ENCODE measurements around the gene NSUN4.

NSUN4 gene

GRCh38 chr1:46409063-46409372 is 68.4 kb downstream of the NSUN4 start:
- DNase-seq = no peak

- DNase-seq = no peak
Measured at GRCh38 chr1:46410156-46411009, 69.8 kb downstream of the NSUN4 start.

- DNase-seq = no peak
Measured at GRCh38 chr1:46411010-46411405, 70.4 kb downstream of the NSUN4 start.
